Activated CD4-positive, alpha-beta T cell treated with anti-CD3 and anti-CD28 coated beads for 24 hours (primary cell): ENCODE measurements around the gene CRYZL1.

ENCODE experiments used
- DNase-seq, 2 donors: peaks; one replicate each; pipeline ENCODE4 v3.0.0-alpha.2; 2020; ENCODE audit warnings: low read depth in 2 of 2

CRYZL1 gene

GRCh38 chr21:33661146-33661545, 19.6 kb upstream of the CRYZL1 start:
- no peak for DNase-seq

GRCh38 chr21:33660406-33660805, 18.9 kb upstream of the CRYZL1 start:
- DNase-seq = no peak

GRCh38 chr21:33659568-33659949, 18.0 kb upstream of the CRYZL1 start:
- no peak for DNase-seq

GRCh38 chr21:33658919-33659567, 17.5 kb upstream of the CRYZL1 start:
- DNase-seq = no peak

- no peak for DNase-seq
Observed at GRCh38 chr21:33657124-33657820, 15.7 kb upstream of the CRYZL1 start.

GRCh38 chr21:33655588-33656221, 14.2 kb upstream of the CRYZL1 start:
- DNase-seq = no peak

GRCh38 chr21:33654412-33654811, 12.9 kb upstream of the CRYZL1 start:
- no peak for DNase-seq

- no peak for DNase-seq
Observed at GRCh38 chr21:33651965-33652680, 10.6 kb upstream of the CRYZL1 start.

- no peak for DNase-seq
Observed at GRCh38 chr21:33650929-33651509, 9.5 kb upstream of the CRYZL1 start.

GRCh38 chr21:33650230-33650629, 8.7 kb upstream of the CRYZL1 start:
- DNase-seq = no peak

- DNase-seq = no peak
Observed at GRCh38 chr21:33648555-33648954, 7.0 kb upstream of the CRYZL1 start.

GRCh38 chr21:33647587-33647986, 6.0 kb upstream of the CRYZL1 start:
- DNase-seq = no peak

- no peak for DNase-seq
Observed at GRCh38 chr21:33645730-33646129, 4.2 kb upstream of the CRYZL1 start.

GRCh38 chr21:33644383-33645074, 3.0 kb upstream of the CRYZL1 start:
- no peak for DNase-seq

- DNase-seq = no peak
Observed at GRCh38 chr21:33643658-33644311, 2.2 kb upstream of the CRYZL1 start.

- peak in 1 of 2 donors; percentile 3 for DNase-seq
Observed at GRCh38 chr21:33642896-33643657, 1.5 kb upstream of the CRYZL1 start.

- DNase-seq = peak; percentile 100
Observed at GRCh38 chr21:33642027-33642895, 720 bp upstream of the CRYZL1 start, which contains the start of gene ITSN1. TSS of gene ITSN1 (plus strand) at chr21:33642501. CDS start at chr21:33718829, 76,328 bp downstream.

- no peak for DNase-seq
Observed at GRCh38 chr21:33640697-33641351, 717 bp downstream of the CRYZL1 start.

GRCh38 chr21:33634254-33634653, 7.3 kb downstream of the CRYZL1 start:
- DNase-seq = no peak
